ENCODE data around the gene GABRE. TPM values are rescaled to one million over a fixed set of nuclear protein-coding genes. Genes with fewer than 3 reads are reported as not detected.

The GABRE gene
- total and polyA plus RNA-seq, 2 donors from 2014 or later = 3.3 to 16.6 TPM

DNA sequence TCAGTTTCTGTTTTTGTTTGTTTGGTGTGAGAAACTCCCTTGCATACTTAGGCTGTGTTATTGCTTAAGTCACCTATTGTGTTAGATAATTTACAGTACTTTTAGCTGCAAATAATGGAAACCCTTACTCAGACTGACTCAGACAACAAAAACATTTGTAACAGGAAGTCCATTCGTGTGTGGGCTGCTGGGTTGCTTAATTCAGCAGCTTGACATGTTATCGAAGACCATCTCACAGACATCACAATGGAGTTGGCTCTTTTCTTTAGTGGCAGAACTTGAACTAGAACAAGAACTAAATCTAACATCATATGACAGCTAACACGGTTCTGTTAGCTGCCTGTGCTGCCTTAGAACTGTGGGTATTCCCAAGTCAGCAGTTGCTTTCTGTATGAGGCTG, 9.9 kb upstream of the GABRE start:
- no peaks in the 10 kb centered on the region for H3K27me3 ChIP-seq (ENCODE audit: control insufficient read depth, insufficient read depth, low read length)
- no peak overlapping the region for H3K27ac ChIP-seq (ENCODE audit: low read depth in 2 of 2, low read length in 2 of 2)
- no peaks in the 10 kb centered on the region for H3K4me1 ChIP-seq (ENCODE audit: control insufficient read depth in 2 of 3, insufficient read depth in 2 of 3, low read depth in 1 of 3, low read length in 3 of 3)
- FAIRE-seq = no peak
- no peak overlapping the region for H3K4me3 ChIP-seq (ENCODE audit: low read length in 3 of 3)
- no peaks in the 10 kb centered on the region for H3K36me3 ChIP-seq (ENCODE audit: control insufficient read depth in 2 of 3, insufficient read depth in 3 of 3, low read length in 3 of 3)
- DNase-seq = peak in 1 of 5 donors; percentile 14
- no peaks in the 10 kb centered on the region for H3K9me3 ChIP-seq (ENCODE audit: control insufficient read depth in 2 of 3, insufficient read depth in 1 of 3, low read length in 3 of 3)
- H3K9ac ChIP-seq (ENCODE audit: low read length in 3 of 3) = no peak overlapping the region
- TF ChIP-seq, protein P1, sequence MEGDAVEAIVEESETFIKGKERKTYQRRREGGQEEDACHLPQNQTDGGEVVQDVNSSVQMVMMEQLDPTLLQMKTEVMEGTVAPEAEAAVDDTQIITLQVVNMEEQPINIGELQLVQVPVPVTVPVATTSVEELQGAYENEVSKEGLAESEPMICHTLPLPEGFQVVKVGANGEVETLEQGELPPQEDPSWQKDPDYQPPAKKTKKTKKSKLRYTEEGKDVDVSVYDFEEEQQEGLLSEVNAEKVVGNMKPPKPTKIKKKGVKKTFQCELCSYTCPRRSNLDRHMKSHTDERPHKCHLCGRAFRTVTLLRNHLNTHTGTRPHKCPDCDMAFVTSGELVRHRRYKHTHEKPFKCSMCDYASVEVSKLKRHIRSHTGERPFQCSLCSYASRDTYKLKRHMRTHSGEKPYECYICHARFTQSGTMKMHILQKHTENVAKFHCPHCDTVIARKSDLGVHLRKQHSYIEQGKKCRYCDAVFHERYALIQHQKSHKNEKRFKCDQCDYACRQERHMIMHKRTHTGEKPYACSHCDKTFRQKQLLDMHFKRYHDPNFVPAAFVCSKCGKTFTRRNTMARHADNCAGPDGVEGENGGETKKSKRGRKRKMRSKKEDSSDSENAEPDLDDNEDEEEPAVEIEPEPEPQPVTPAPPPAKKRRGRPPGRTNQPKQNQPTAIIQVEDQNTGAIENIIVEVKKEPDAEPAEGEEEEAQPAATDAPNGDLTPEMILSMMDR (IDR thresholded peaks at IDR 0.05; ENCODE audit: borderline replicate concordance, extremely low read depth, insufficient read depth) = no peak
- intact Hi-C loops (cut with DNase I) = no loop called here

DNA sequence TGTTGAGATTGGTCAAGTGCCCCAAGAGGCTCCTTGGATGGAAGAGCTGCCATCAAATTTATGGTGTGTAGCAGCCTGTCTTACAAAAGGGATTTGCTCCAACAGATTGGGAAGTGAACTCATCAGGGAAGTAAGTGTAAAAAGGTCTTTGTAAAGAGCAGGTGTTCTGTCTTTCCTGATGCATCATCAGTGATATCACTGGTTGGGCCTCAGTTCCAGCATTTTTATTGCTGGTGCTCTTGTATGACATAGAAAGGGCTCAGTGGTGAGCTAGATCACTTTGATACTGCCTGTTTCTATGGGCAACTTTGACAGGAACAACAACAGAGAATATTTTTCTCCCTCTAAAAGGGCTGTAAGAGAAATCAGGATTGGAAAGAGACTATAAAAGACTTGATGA, 8.7 kb upstream of the GABRE start:
- no peak overlapping the region for H3K27ac ChIP-seq (ENCODE audit: low read depth in 2 of 2, low read length in 2 of 2)
- DNase-seq (no peak), FAIRE-seq (no peak)
- H3K9me3 ChIP-seq (ENCODE audit: control insufficient read depth in 2 of 3, insufficient read depth in 1 of 3, low read length in 3 of 3) = no peaks in the 10 kb centered on the region
- H3K9ac ChIP-seq (ENCODE audit: low read length in 3 of 3) = no peak overlapping the region
- intact Hi-C loops (cut with DNase I) = no loop called here
- no peaks in the 10 kb centered on the region for H3K36me3 ChIP-seq (ENCODE audit: control insufficient read depth in 2 of 3, insufficient read depth in 3 of 3, low read length in 3 of 3)
- no peak overlapping the region for H3K4me3 ChIP-seq (ENCODE audit: low read length in 3 of 3)
- TF ChIP-seq, protein P1 (IDR thresholded peaks at IDR 0.05; ENCODE audit: borderline replicate concordance, extremely low read depth, insufficient read depth) = no peak
- H3K4me1 ChIP-seq (ENCODE audit: control insufficient read depth in 2 of 3, insufficient read depth in 2 of 3, low read depth in 1 of 3, low read length in 3 of 3) = no peaks in the 10 kb centered on the region
- peaks cover 2% of the 10 kb centered on the region for H3K27me3 ChIP-seq (ENCODE audit: control insufficient read depth, insufficient read depth, low read length)

DNA sequence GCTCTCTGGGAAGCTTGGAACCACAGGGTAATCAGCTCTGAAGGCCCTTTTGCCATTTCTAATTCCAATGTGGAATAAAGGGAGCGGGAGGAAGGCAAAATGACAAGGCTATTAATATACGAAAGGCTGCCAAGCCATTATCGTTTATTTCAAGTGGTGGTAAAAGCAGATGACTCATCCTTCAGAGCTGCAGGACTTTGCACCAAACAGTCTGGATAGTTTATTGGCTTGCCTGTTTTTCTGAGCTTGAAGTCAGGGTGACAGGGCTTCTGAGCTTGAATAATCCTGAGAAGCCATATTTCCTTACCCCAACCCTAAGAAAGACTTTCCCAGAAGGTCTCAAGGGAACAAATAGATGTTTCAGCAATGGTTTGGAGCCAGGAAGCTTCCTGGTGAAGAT, 7.7 kb upstream of the GABRE start:
- intact Hi-C loops (cut with DNase I) = no loop called here
- Histone ChIP-seq H3K4me1 (ENCODE audit: control insufficient read depth in 2 of 3, insufficient read depth in 2 of 3, low read depth in 1 of 3, low read length in 3 of 3) (no peaks in the 10 kb centered on the region), H3K36me3 (ENCODE audit: control insufficient read depth in 2 of 3, insufficient read depth in 3 of 3, low read length in 3 of 3) (no peaks in the 10 kb centered on the region), H3K9ac (ENCODE audit: low read length in 3 of 3) (no peak overlapping the region), H3K27me3 (ENCODE audit: control insufficient read depth, insufficient read depth, low read length) (peaks cover 2% of the 10 kb centered on the region), H3K9me3 (ENCODE audit: control insufficient read depth in 2 of 3, insufficient read depth in 1 of 3, low read length in 3 of 3) (no peaks in the 10 kb centered on the region), H3K4me3 (ENCODE audit: low read length in 3 of 3) (no peak overlapping the region), H3K27ac (ENCODE audit: low read depth in 2 of 2, low read length in 2 of 2) (no peak overlapping the region)
- FAIRE-seq = no peak
- DNase-seq = no peak
- TF ChIP-seq, protein P1 (IDR thresholded peaks at IDR 0.05; ENCODE audit: borderline replicate concordance, extremely low read depth, insufficient read depth) = no peak

- peaks cover 2% of the 10 kb centered on the region for H3K27me3 ChIP-seq (ENCODE audit: control insufficient read depth, insufficient read depth, low read length)
- no peaks in the 10 kb centered on the region for H3K9me3 ChIP-seq (ENCODE audit: control insufficient read depth in 2 of 3, insufficient read depth in 1 of 3, low read length in 3 of 3)
- H3K4me3 ChIP-seq (ENCODE audit: low read length in 3 of 3) = no peak overlapping the region
- H3K27ac ChIP-seq (ENCODE audit: low read depth in 2 of 2, low read length in 2 of 2) = no peak overlapping the region
- intact Hi-C loops (cut with DNase I) = no loop called here
- no peaks in the 10 kb centered on the region for H3K36me3 ChIP-seq (ENCODE audit: control insufficient read depth in 2 of 3, insufficient read depth in 3 of 3, low read length in 3 of 3)
- no peaks in the 10 kb centered on the region for H3K4me1 ChIP-seq (ENCODE audit: control insufficient read depth in 2 of 3, insufficient read depth in 2 of 3, low read depth in 1 of 3, low read length in 3 of 3)
- no peak overlapping the region for H3K9ac ChIP-seq (ENCODE audit: low read length in 3 of 3)
- TF ChIP-seq, protein P1 (IDR thresholded peaks at IDR 0.05; ENCODE audit: borderline replicate concordance, extremely low read depth, insufficient read depth) = no peak
- DNase-seq (no peak), FAIRE-seq (no peak)
These were observed 6.7 kb upstream of the GABRE start for GRCh38 chrX:151981129-151981528.

Data from kidney (tissue), 14 donors.